Ramos (cell line): ENCODE measurements around the gene TMEM119.

ENCODE experiments used
- in situ Hi-C: fragments of 300-500 bp; cut with MboI; formaldehyde crosslinking; loops from one replicate; pipeline ENCODE4 v1.14.3; 2022; ENCODE audit warnings: low sequenced_read_pairs; ENCODE audit not compliant: unreplicated experiment

The TMEM119 gene

GRCh38 chr12:108635997-108636808 lies 38.3 kb upstream of the TMEM119 start:
- in situ Hi-C loops: loop anchor here (10.0 to 25.0 kb wide), 2 partner anchors 429 to 1674 kb away; partner anchors contain the start of gene TMEM263

- in situ Hi-C loops: loop anchor here (10.0 to 25.0 kb wide), 2 partner anchors 429 to 1673 kb away; partner anchors contain the start of gene TMEM263
Measured at GRCh38 chr12:108635201-108635996, 37.5 kb upstream of the TMEM119 start.

GRCh38 chr12:108634341-108634751 lies 36.5 kb upstream of the TMEM119 start:
- in situ Hi-C loops: loop anchor here (10.0 to 25.0 kb wide), 2 partner anchors 430 to 1672 kb away; partner anchors contain the start of gene TMEM263

- in situ Hi-C loops: loop anchor here (10.0 to 25.0 kb wide), 2 partner anchors 431 to 1671 kb away; partner anchors contain the start of gene TMEM263
Measured at GRCh38 chr12:108633534-108634248, 35.8 kb upstream of the TMEM119 start, which contains the start of gene SELPLG. Gene SELPLG, minus strand, starts transcription at chr12:108633894. Its CDS starts 9,587 bp downstream, at chr12:108624307.

GRCh38 chr12:108633081-108633533 lies 35.2 kb upstream of the TMEM119 start:
- in situ Hi-C loops: loop anchor here (10.0 to 25.0 kb wide), 2 partner anchors 432 to 1671 kb away; partner anchors contain the start of gene TMEM263

GRCh38 chr12:108631261-108631660 lies 33.4 kb upstream of the TMEM119 start:
- in situ Hi-C loops: loop anchor here (10.0 to 25.0 kb wide), 2 partner anchors 434 to 1669 kb away; partner anchors contain the start of gene TMEM263

GRCh38 chr12:108630481-108631207 lies 32.8 kb upstream of the TMEM119 start:
- in situ Hi-C loops: loop anchor here (10.0 to 25.0 kb wide), 2 partner anchors 434 to 1668 kb away; partner anchors contain the start of gene TMEM263

GRCh38 chr12:108629824-108630476 lies 32.1 kb upstream of the TMEM119 start:
- in situ Hi-C loops: loop anchor here (10.0 to 25.0 kb wide), 2 partner anchors 435 to 1668 kb away; partner anchors contain the start of gene TMEM263

- in situ Hi-C loops: loop anchor here (25.0 kb wide), 1 partner anchor 1667 kb away; the partner anchor contains the start of gene TMEM263
Measured at GRCh38 chr12:108629151-108629550, 31.3 kb upstream of the TMEM119 start.

GRCh38 chr12:108627134-108627920 lies 29.4 kb upstream of the TMEM119 start:
- in situ Hi-C loops: loop anchor here (25.0 kb wide), 1 partner anchor 1665 kb away; the partner anchor contains the start of gene TMEM263

GRCh38 chr12:108625228-108625627 lies 27.3 kb upstream of the TMEM119 start:
- in situ Hi-C loops: loop anchor here (25.0 kb wide), 1 partner anchor 1663 kb away; the partner anchor contains the start of gene TMEM263

GRCh38 chr12:108623577-108623976 lies 25.7 kb upstream of the TMEM119 start:
- in situ Hi-C loops: no loop called here

GRCh38 chr12:108622921-108623514 lies 25.1 kb upstream of the TMEM119 start:
- in situ Hi-C loops: no loop called here

GRCh38 chr12:108622421-108622820 lies 24.5 kb upstream of the TMEM119 start:
- in situ Hi-C loops: no loop called here

GRCh38 chr12:108621161-108621560 lies 23.3 kb upstream of the TMEM119 start:
- in situ Hi-C loops: no loop called here

GRCh38 chr12:108620236-108620879 lies 22.5 kb upstream of the TMEM119 start:
- in situ Hi-C loops: no loop called here
